ENCODE measurements around the gene CAMSAP2. TPM values are rescaled to one million over a fixed set of nuclear protein-coding genes. Genes with fewer than 3 reads are reported as not detected.

Gene CAMSAP2
- total and polyA plus RNA-seq, 10 of the 15 experiments (the other 5 are each of a cell fraction or from before 2014, with no cell fraction given): 3.9 to 19.8 (median 8.0) TPM

DNA sequence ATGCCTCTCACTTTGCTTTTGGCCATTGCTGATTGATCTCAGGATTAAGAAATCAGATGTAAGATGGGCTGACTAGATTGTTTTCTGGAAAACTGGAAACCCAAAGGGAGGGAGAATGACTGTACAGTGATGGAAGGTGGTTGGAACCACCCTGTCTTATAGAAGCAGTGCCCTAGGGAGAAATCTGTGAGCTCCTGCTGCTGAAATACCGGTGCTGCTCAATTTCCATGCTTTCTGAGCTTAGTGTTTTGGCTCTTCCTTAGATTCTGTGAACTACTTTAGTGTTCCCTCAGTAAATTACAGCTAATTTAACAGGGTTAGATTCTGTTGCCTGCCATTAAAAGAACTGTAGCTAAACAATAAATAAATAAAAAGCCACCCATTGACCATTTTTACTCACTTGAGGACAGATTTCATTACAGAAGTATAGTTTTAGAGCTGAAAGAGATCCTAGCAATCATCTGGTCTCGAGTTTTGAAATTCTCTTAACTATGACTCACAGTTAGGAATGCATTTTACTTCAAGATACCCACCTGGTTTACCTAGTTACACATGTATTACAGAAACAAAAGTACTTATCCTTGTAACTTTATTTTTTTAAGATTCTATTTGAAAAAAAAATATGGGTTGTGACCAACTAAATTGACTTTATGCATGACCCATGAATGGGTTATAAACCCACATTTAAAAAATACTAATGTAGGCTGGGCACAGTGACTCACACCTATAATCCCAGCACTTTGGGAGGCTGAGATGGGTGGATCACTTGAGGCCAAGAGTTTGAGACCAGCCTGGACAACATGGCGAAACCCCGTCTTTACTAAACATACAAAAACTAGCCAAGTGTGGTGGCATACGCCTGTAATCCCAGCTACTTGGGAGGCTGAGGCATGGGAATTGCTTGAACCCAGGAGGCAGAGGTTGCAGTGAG lies 33.2 kb downstream of the CAMSAP2 start (continued):
- TF ChIP-seq, protein P1, sequence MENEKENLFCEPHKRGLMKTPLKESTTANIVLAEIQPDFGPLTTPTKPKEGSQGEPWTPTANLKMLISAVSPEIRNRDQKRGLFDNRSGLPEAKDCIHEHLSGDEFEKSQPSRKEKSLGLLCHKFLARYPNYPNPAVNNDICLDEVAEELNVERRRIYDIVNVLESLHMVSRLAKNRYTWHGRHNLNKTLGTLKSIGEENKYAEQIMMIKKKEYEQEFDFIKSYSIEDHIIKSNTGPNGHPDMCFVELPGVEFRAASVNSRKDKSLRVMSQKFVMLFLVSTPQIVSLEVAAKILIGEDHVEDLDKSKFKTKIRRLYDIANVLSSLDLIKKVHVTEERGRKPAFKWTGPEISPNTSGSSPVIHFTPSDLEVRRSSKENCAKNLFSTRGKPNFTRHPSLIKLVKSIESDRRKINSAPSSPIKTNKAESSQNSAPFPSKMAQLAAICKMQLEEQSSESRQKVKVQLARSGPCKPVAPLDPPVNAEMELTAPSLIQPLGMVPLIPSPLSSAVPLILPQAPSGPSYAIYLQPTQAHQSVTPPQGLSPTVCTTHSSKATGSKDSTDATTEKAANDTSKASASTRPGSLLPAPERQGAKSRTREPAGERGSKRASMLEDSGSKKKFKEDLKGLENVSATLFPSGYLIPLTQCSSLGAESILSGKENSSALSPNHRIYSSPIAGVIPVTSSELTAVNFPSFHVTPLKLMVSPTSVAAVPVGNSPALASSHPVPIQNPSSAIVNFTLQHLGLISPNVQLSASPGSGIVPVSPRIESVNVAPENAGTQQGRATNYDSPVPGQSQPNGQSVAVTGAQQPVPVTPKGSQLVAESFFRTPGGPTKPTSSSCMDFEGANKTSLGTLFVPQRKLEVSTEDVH (IDR thresholded peaks at IDR 0.05; ENCODE audit: low read depth, partially characterized antibody): no peak
- TF ChIP-seq ZNF24 (IDR thresholded peaks at IDR 0.05) (no peak), SUPT20H (IDR thresholded peaks at IDR 0.05; ENCODE audit: borderline replicate concordance, control insufficient read depth, low read depth, low read length) (no peak)
- TF ChIP-seq, protein P2, sequence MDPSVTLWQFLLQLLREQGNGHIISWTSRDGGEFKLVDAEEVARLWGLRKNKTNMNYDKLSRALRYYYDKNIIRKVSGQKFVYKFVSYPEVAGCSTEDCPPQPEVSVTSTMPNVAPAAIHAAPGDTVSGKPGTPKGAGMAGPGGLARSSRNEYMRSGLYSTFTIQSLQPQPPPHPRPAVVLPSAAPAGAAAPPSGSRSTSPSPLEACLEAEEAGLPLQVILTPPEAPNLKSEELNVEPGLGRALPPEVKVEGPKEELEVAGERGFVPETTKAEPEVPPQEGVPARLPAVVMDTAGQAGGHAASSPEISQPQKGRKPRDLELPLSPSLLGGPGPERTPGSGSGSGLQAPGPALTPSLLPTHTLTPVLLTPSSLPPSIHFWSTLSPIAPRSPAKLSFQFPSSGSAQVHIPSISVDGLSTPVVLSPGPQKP (IDR thresholded peaks at IDR 0.05; ENCODE audit: low read depth, low read length): no peak

DNA sequence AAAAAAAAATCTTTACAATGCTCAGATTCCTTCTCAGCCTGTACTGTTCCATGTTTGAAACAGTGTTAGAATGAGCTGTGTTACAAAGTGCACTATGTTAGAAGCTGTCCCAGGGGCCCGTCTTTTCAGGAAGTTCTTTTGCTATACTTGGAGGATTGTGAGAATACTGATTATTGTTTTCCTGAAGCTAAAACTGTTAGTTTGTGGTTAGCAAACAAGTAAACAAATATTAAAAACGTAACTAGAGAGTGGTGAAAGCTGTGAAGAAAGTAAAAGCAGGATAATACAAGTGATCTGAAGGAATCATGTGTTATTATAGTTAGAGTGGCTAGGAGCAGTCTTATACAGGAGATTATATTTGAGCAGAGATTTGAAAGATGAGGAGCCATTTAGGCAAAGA lies 35.6 kb downstream of the CAMSAP2 start:
- SMC1A ChIA-PET (ENCODE audit: uncharacterized antibody, unreplicated experiment): interaction anchor here (0.6 to 4.1 kb wide), 23 partner anchors 9 to 215 kb away, joined by 3 to 20 read pairs (median 5); partner anchors contain the start of gene DDX59
- Histone ChIP-seq H3K27me3 (replicated peaks in 1 of 2; ENCODE audit: control insufficient read depth in 2 of 2, insufficient read depth in 2 of 2, low read length in 1 of 2) (no peaks in the 10 kb centered on the region), H3K4me1 (ENCODE audit: control insufficient read depth, insufficient read depth, low read length) (peaks cover 24% of the 10 kb centered on the region), H3K9me3 (replicated peaks; ENCODE audit: control insufficient read depth, insufficient read depth, low read length) (no peaks in the 10 kb centered on the region), H4K20me1 (ENCODE audit: control insufficient read depth, insufficient read depth) (no peaks in the 10 kb centered on the region), H2AFZ (ENCODE audit: control insufficient read depth, low read depth, low read length) (peak overlapping the region; percentile 42), H3K79me2 (ENCODE audit: control insufficient read depth, insufficient read depth, low read length) (peaks cover 2% of the 10 kb centered on the region), H3K36me3 (ENCODE audit: control insufficient read depth in 2 of 2, insufficient read depth in 2 of 2, low read length in 1 of 2) (peaks cover 0 to 3% of the 10 kb centered on the region in 2 experiments; a peak in 1 of 4 replicates), H3K4me3 (peak overlapping the region; percentile 29; the same call in 1 of the 2 replicates), H3K4me2 (ENCODE audit: control insufficient read depth, insufficient read depth) (peak overlapping the region; percentile 90), H3K27ac (ENCODE audit: control insufficient read depth, insufficient read depth) (peak overlapping the region; percentile 69), H3K9ac (ENCODE audit: control insufficient read depth, insufficient read depth, low read length) (no peak overlapping the region)
- peak; percentile 69 for ATAC-seq
- POLR2A ChIA-PET: interaction anchor here (1.1 to 2.2 kb wide), 4 partner anchors 12 to 243 kb away, joined by 3 to 12 read pairs (median 4); partner anchors contain the start of genes CAMSAP2 and DDX59
- intact Hi-C loops (cut with micrococcal nuclease; ENCODE audit: unreplicated experiment): no loop called here
- RAD21 ChIA-PET (ENCODE audit: unreplicated experiment): interaction anchor here (0.8 to 3.3 kb wide), 14 partner anchors 8 to 212 kb away, joined by 3 to 16 read pairs (median 4); partner anchors contain the start of genes CAMSAP2 and DDX59
- BruUV-seq (replicated peaks): no TSS peak
- WGBS (ENCODE audit: insufficient coverage, insufficient replicate concordance, low lambda C conversion rate, missing lambda C conversion rate): 0% methylated on average over 2 of the region's 2 CpGs
- FAIRE-seq: peak; percentile 18
- DNase-seq (ENCODE audit: low read depth, low spot score): no peak
- CTCF ChIA-PET: interaction anchor here (1.0 to 6.5 kb wide), 6 partner anchors 9 to 151 kb away, joined by 3 to 45 read pairs (median 5); no protein-coding TSS in a partner anchor
- in situ Hi-C loops (cut with MboI): no loop called here
- no peak for TF ChIP-seq MEF2A (IDR thresholded peaks at IDR 0.05; ENCODE audit: insufficient read depth, low read depth, low read length)
- 0 out of 2 replicates have a peak, but pooled peaks have one; percentile 1 for TF ChIP-seq NFIC (IDR thresholded peaks at IDR 0.05; ENCODE audit: low read depth, low read length)
- TF ChIP-seq, protein P3, sequence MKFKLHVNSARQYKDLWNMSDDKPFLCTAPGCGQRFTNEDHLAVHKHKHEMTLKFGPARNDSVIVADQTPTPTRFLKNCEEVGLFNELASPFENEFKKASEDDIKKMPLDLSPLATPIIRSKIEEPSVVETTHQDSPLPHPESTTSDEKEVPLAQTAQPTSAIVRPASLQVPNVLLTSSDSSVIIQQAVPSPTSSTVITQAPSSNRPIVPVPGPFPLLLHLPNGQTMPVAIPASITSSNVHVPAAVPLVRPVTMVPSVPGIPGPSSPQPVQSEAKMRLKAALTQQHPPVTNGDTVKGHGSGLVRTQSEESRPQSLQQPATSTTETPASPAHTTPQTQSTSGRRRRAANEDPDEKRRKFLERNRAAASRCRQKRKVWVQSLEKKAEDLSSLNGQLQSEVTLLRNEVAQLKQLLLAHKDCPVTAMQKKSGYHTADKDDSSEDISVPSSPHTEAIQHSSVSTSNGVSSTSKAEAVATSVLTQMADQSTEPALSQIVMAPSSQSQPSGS (IDR thresholded peaks at IDR 0.05; ENCODE audit: low read length): 0 out of 2 replicates have a peak, but pooled peaks have one; percentile 11
- TF ChIP-seq RUNX3 (IDR thresholded peaks at IDR 0.05; ENCODE audit: low read length): peak; percentile 60
- TF ChIP-seq WRNIP1 (IDR thresholded peaks at IDR 0.05; ENCODE audit: borderline replicate concordance, low read depth, low read length): no peak
- no peak for TF ChIP-seq NBN (IDR thresholded peaks at IDR 0.05)
- TF ChIP-seq FOXM1 (IDR thresholded peaks at IDR 0.05; ENCODE audit: low read depth, low read length): 0 out of 2 replicates have a peak, but pooled peaks have one; percentile 15
- no peak for TF ChIP-seq MTA2 (IDR thresholded peaks at IDR 0.05; ENCODE audit: low read depth)
- TF ChIP-seq ZNF622 (IDR thresholded peaks at IDR 0.05): no peak

All from GM12878 (cell line).